ENCODE data around the gene LATS2. TPM values are rescaled to one million over a fixed set of nuclear protein-coding genes. Genes with fewer than 3 reads are reported as not detected.

The LATS2 gene
- total RNA-seq, 3 donors from 2014 or later (not counting 1 experiment from before 2014, with no cell fraction given) = 28.8 to 34.8 (median 29.0) TPM

GRCh38 chr13:21033856-21034602 is 27.4 kb downstream of the LATS2 start:
- ATAC-seq (peak; percentile 72 to 81 (median 79)), DNase-seq (no peak)
- Histone ChIP-seq H3K4me1 (ENCODE audit: control insufficient read depth, insufficient read depth, low read length) (peaks cover 22% of the 10 kb centered on the region), H3K27me3 (ENCODE audit: control insufficient read depth, insufficient read depth, low read length) (no peaks in the 10 kb centered on the region), H3K9me3 (ENCODE audit: control insufficient read depth, insufficient read depth, low read length) (no peaks in the 10 kb centered on the region), H3K27ac (ENCODE audit: low read length) (no peak overlapping the region), H3K36me3 (ENCODE audit: control insufficient read depth, insufficient read depth, low read length) (no peaks in the 10 kb centered on the region), H3K4me3 (ENCODE audit: low read length) (no peak overlapping the region)
- no peaks in the 10 kb centered on the region for H3K27me3 Mint-ChIP-seq (ENCODE audit: low read depth in 2 of 2)
- H3K36me3 Mint-ChIP-seq = no peaks in the 10 kb centered on the region
- H3K4me1 Mint-ChIP-seq = peaks cover 52 to 54% of the 10 kb centered on the region in 2 donors
- WGBS (ENCODE audit: insufficient coverage) = 71% methylated on average over 13 of the region's 13 CpGs
- peak overlapping the region; percentile 69 for H3K4me3 Mint-ChIP-seq
- H3K27ac Mint-ChIP-seq = peak overlapping the region; percentile 81 to 84
- TF ChIP-seq CTCF (IDR thresholded peaks at IDR 0.05) = no peak
- H3K9me3 Mint-ChIP-seq = no peaks in the 10 kb centered on the region
- intact Hi-C loops (cut with micrococcal nuclease) = no loop called here

- no peaks in the 10 kb centered on the region for H3K27me3 ChIP-seq (ENCODE audit: control insufficient read depth, insufficient read depth, low read length)
- Mint-ChIP-seq H3K4me1 (peaks cover 49 to 52% of the 10 kb centered on the region in 2 donors), H3K27me3 (ENCODE audit: low read depth in 2 of 2) (no peaks in the 10 kb centered on the region), H3K27ac (peak overlapping the region; percentile 81 to 84), H3K36me3 (no peaks in the 10 kb centered on the region), H3K9me3 (no peaks in the 10 kb centered on the region), H3K4me3 (peak overlapping the region; percentile 69)
- H3K4me3 ChIP-seq (ENCODE audit: low read length) = no peak overlapping the region
- peaks cover 17% of the 10 kb centered on the region for H3K4me1 ChIP-seq (ENCODE audit: control insufficient read depth, insufficient read depth, low read length)
- H3K36me3 ChIP-seq (ENCODE audit: control insufficient read depth, insufficient read depth, low read length) = no peaks in the 10 kb centered on the region
- intact Hi-C loops (cut with micrococcal nuclease) = no loop called here
- no peak overlapping the region for H3K27ac ChIP-seq (ENCODE audit: low read length)
- WGBS (ENCODE audit: insufficient coverage) = 60% methylated on average over 8 of the region's 8 CpGs
- DNase-seq (no peak), ATAC-seq (peak; percentile 56 to 61 (median 56))
- TF ChIP-seq CTCF (IDR thresholded peaks at IDR 0.05) = no peak
- H3K9me3 ChIP-seq (ENCODE audit: control insufficient read depth, insufficient read depth, low read length) = no peaks in the 10 kb centered on the region
Observed at GRCh38 chr13:21033212-21033840, 28.1 kb downstream of the LATS2 start.

GRCh38 chr13:21032656-21033055 is 28.7 kb downstream of the LATS2 start:
- Histone ChIP-seq H3K9me3 (ENCODE audit: control insufficient read depth, insufficient read depth, low read length) (no peaks in the 10 kb centered on the region), H3K36me3 (ENCODE audit: control insufficient read depth, insufficient read depth, low read length) (no peaks in the 10 kb centered on the region), H3K27ac (ENCODE audit: low read length) (no peak overlapping the region), H3K4me3 (ENCODE audit: low read length) (no peak overlapping the region), H3K27me3 (ENCODE audit: control insufficient read depth, insufficient read depth, low read length) (no peaks in the 10 kb centered on the region), H3K4me1 (ENCODE audit: control insufficient read depth, insufficient read depth, low read length) (peaks cover 17% of the 10 kb centered on the region)
- DNase-seq = no peak
- intact Hi-C loops (cut with micrococcal nuclease) = no loop called here
- Mint-ChIP-seq H3K4me1 (peaks cover 45 to 52% of the 10 kb centered on the region in 2 donors), H3K36me3 (no peaks in the 10 kb centered on the region), H3K27me3 (ENCODE audit: low read depth in 2 of 2) (no peaks in the 10 kb centered on the region), H3K9me3 (no peaks in the 10 kb centered on the region), H3K27ac (peak overlapping the region; percentile 81 to 84), H3K4me3 (peak overlapping the region; percentile 69)
- no peak for ATAC-seq
- 95% methylated on average over 10 of the region's 10 CpGs for WGBS (ENCODE audit: insufficient coverage)
- TF ChIP-seq CTCF (IDR thresholded peaks at IDR 0.05) = no peak
